ENCODE results near the gene CBLIF. TPM values are rescaled to one million over a fixed set of nuclear protein-coding genes. Genes with fewer than 3 reads are reported as not detected.

CBLIF gene
- total and polyA plus RNA-seq, 3 donors from 2014 or later, result 0.37 to 0.54 TPM; not detected in 1

- Histone ChIP-seq H3K27ac (no peak overlapping the region), H3K4me3 (no peak overlapping the region), H3K4me1 (no peaks in the 10 kb centered on the region), H3K27me3 (no peaks in the 10 kb centered on the region), H3K36me3 (ENCODE audit: low read depth, missing control alignments) (no peaks in the 10 kb centered on the region), H3K9me3 (no peaks in the 10 kb centered on the region)
- WGBS, 2 donors, result 82 to 90% methylated on average over 3 of the region's 3 CpGs
- TF ChIP-seq CTCF (IDR thresholded peaks at IDR 0.05) (no peak), POLR2A (IDR thresholded peaks at IDR 0.05) (no peak)
- DNase-seq, result no peak
- intact Hi-C loops (cut with DNase I; ENCODE audit: low total_unique reads), result no loop called here
Observed at GRCh38 chr11:59847626-59848025, 2.3 kb upstream of the CBLIF start.

GRCh38 chr11:59846556-59846955, 1.3 kb upstream of the CBLIF start:
- no peak for TF ChIP-seq POLR2A (IDR thresholded peaks at IDR 0.05)
- 63 to 69% methylated on average over 5 of the region's 5 CpGs for WGBS, 2 donors
- H3K27ac ChIP-seq, result no peak overlapping the region
- no peaks in the 10 kb centered on the region for H3K27me3 ChIP-seq
- no peaks in the 10 kb centered on the region for H3K36me3 ChIP-seq (ENCODE audit: low read depth, missing control alignments)
- DNase-seq, result no peak
- H3K4me1 ChIP-seq, result no peaks in the 10 kb centered on the region
- no peaks in the 10 kb centered on the region for H3K9me3 ChIP-seq
- no peak overlapping the region for H3K4me3 ChIP-seq
- intact Hi-C loops (cut with DNase I; ENCODE audit: low total_unique reads), result no loop called here

GRCh38 chr11:59842316-59842715, 3.0 kb downstream of the CBLIF start:
- H3K36me3 ChIP-seq (ENCODE audit: low read depth, missing control alignments), result no peaks in the 10 kb centered on the region
- H3K4me1 ChIP-seq, result no peaks in the 10 kb centered on the region
- no peak for DNase-seq
- H3K27ac ChIP-seq, result no peak overlapping the region
- H3K9me3 ChIP-seq, result no peaks in the 10 kb centered on the region
- WGBS, 2 donors, result 33 to 41% methylated on average over 7 to 12 of the region's 12 CpGs
- no peaks in the 10 kb centered on the region for H3K27me3 ChIP-seq
- TF ChIP-seq CTCF (IDR thresholded peaks at IDR 0.05) (no peak), POLR2A (IDR thresholded peaks at IDR 0.05) (no peak)
- intact Hi-C loops (cut with DNase I; ENCODE audit: low total_unique reads), result no loop called here
- no peak overlapping the region for H3K4me3 ChIP-seq

- intact Hi-C loops (cut with DNase I; ENCODE audit: low total_unique reads), result no loop called here
- Histone ChIP-seq H3K36me3 (ENCODE audit: low read depth, missing control alignments) (no peaks in the 10 kb centered on the region), H3K4me3 (no peak overlapping the region), H3K27ac (no peak overlapping the region), H3K9me3 (no peaks in the 10 kb centered on the region), H3K27me3 (no peaks in the 10 kb centered on the region), H3K4me1 (no peaks in the 10 kb centered on the region)
- DNase-seq, result no peak
- no peak for TF ChIP-seq CTCF (IDR thresholded peaks at IDR 0.05)
- TF ChIP-seq POLR2A (IDR thresholded peaks at IDR 0.05), result no peak
- WGBS, 2 donors, result 73 to 94% methylated on average over 2 of the region's 2 CpGs
Observed at GRCh38 chr11:59841514-59841913, 3.8 kb downstream of the CBLIF start.

- Histone ChIP-seq H3K27ac (no peak overlapping the region), H3K4me3 (no peak overlapping the region), H3K4me1 (no peaks in the 10 kb centered on the region), H3K27me3 (no peaks in the 10 kb centered on the region), H3K9me3 (no peaks in the 10 kb centered on the region), H3K36me3 (ENCODE audit: low read depth, missing control alignments) (no peaks in the 10 kb centered on the region)
- TF ChIP-seq POLR2A (IDR thresholded peaks at IDR 0.05), result no peak
- no peak for TF ChIP-seq CTCF (IDR thresholded peaks at IDR 0.05)
- no peak for DNase-seq
- intact Hi-C loops (cut with DNase I; ENCODE audit: low total_unique reads), result no loop called here
Observed at GRCh38 chr11:59839615-59840014, 5.7 kb downstream of the CBLIF start.

Data from testis (tissue), 3 donors.